K562 (cell line): ENCODE data around the gene MCCC1. TPM values are rescaled to one million over a fixed set of nuclear protein-coding genes. Genes with fewer than 3 reads are reported as not detected.
A peak's percentile ranks its signal among the peaks of the same experiment; 100 is the strongest.

Experiments
- ATAC-seq: fragments of 200-7000 bp; cut with Tn5 transposase; 3 replicates; pipeline ENCODE4 v1.9.1; 2020; ENCODE audit warnings: moderate library complexity
- BruUV-seq: library from RNA; stranded (reverse); fragments of 400-500 nt; replicated peaks from 2 replicates; lab custom pipeline; 2021; lab: Mats Ljungman, UMichigan
- CTCF ChIA-PET: fragments of 300-600 bp; formaldehyde crosslinking; extraction: SDS; loops from one replicate; lab custom pipeline; 2021; ENCODE audit warnings: low intra/inter-chr PET ratio; lab: Yijun Ruan, JAX
- POLR2A ChIA-PET: fragments of 300-600, 350-650 bp; sonication (Branson Sonifier 250); formaldehyde crosslinking; extraction: SDS; loops from one replicate; lab custom pipeline; 2021; ENCODE audit warnings: antibody characterized with exemption, inconsistent platforms; lab: Yijun Ruan, JAX
- DNase-seq, 4 experiments: peaks; one replicate each; pipeline versions ENCODE4 v3.0.0 to v3.0.0-alpha.2; 2011 to 2018; ENCODE audit warnings: low spot score in 3 of 4, mixed read lengths in 3 of 4; ENCODE audit errors: extremely low read depth in 1 of 4
- FAIRE-seq: peaks from 2 replicates; lab custom pipeline; 2011; peaks lifted over from hg19 to GRCh38; lab: Jason Lieb, UNC
- H2AFZ ChIP-seq: 2 replicates; pipeline ENCODE4 v1.6.0; 2011; ENCODE audit warnings: low read depth, low read length, control low read depth, inconsistent platforms
- H3K27ac ChIP-seq: fragments of 200-600 bp; 3 replicates; pipeline ENCODE4 v1.8.0; 2011; ENCODE audit warnings: low read depth, mild to moderate bottlenecking, control low read depth, inconsistent platforms, low read length, moderate library complexity, mixed read lengths; ENCODE audit errors: extremely low read depth
- H3K27me3 ChIP-seq, 2 experiments: fragments of 300-600 bp in 1 of 2; 2 replicates in 1 of 2; 3 replicates in 1 of 2; pipeline versions ENCODE4 v1.6.0 to v1.8.0; 2011; ENCODE audit warnings: inconsistent platforms in 2 of 2, low read length in 2 of 2, mild to moderate bottlenecking in 1 of 2, mixed read lengths in 1 of 2, moderate library complexity in 1 of 2; ENCODE audit not compliant: control insufficient read depth in 2 of 2, insufficient read depth in 2 of 2
- H3K36me3 ChIP-seq: fragments of 300-600 bp; 3 replicates; pipeline ENCODE4 v1.8.0; 2011; ENCODE audit warnings: mild to moderate bottlenecking, low read length, inconsistent platforms; ENCODE audit not compliant: control insufficient read depth, insufficient read depth
- H3K4me1 ChIP-seq, 2 experiments: fragments of 200-600 bp in 1 of 2; replicated peaks in 1 of 2; 2 replicates in 1 of 2; 3 replicates in 1 of 2; pipeline versions ENCODE4 v1.5.1 to v1.8.0; 2011; ENCODE audit warnings: inconsistent platforms in 2 of 2, low read length in 2 of 2, mild to moderate bottlenecking in 1 of 2, mixed read lengths in 1 of 2, moderate library complexity in 1 of 2; ENCODE audit not compliant: control insufficient read depth in 2 of 2, insufficient read depth in 2 of 2
- H3K4me2 ChIP-seq: 2 replicates; pipeline ENCODE4 v1.6.1; 2011; ENCODE audit warnings: low read length, control low read depth, inconsistent platforms, mixed read lengths; ENCODE audit not compliant: insufficient read depth
- H3K4me3 ChIP-seq: fragments of 200-600 bp; sonication (generic), shearing (Covaris generic); 2 replicates; pipeline ENCODE4 v1.5.1; 2016; ENCODE audit warnings: control low read depth, inconsistent platforms
- H3K79me2 ChIP-seq: fragments of 200-600 bp; 3 replicates; pipeline ENCODE4 v1.8.0; 2011; ENCODE audit warnings: low read length, inconsistent platforms; ENCODE audit not compliant: control insufficient read depth, insufficient read depth
- H3K9ac ChIP-seq, 2 experiments: 2 replicates each; pipeline versions ENCODE4 v1.6.0 to v1.6.1; 2011; ENCODE audit warnings: low read depth in 2 of 2, low read length in 2 of 2, control low read depth in 1 of 2, inconsistent platforms in 1 of 2, mild to moderate bottlenecking in 1 of 2, mixed read lengths in 1 of 2; ENCODE audit not compliant: insufficient read depth in 1 of 2
- H3K9me1 ChIP-seq: one replicate; pipeline ENCODE4 v1.6.0; 2011; ENCODE audit warnings: inconsistent platforms, mild to moderate bottlenecking, low read length, moderate library complexity; ENCODE audit not compliant: control insufficient read depth, insufficient read depth
- H3K9me3 ChIP-seq: replicated peaks from 2 replicates; pipeline ENCODE4 v1.5.1; 2011; ENCODE audit warnings: low read depth, low read length, inconsistent platforms; ENCODE audit not compliant: control insufficient read depth, insufficient read depth
- H4K20me1 ChIP-seq: replicated peaks from 2 replicates; pipeline ENCODE4 v1.6.1; 2011; ENCODE audit warnings: low read length, inconsistent platforms, mixed read lengths; ENCODE audit not compliant: control insufficient read depth, insufficient read depth
- CC2D1A ChIP-seq: fragments of 450-650 bp; IDR thresholded peaks from 2 replicates; pipeline ENCODE4 v1.6.1; 2017; ENCODE audit warnings: mild to moderate bottlenecking
- HDAC2 ChIP-seq: fragments of 450-650 bp; IDR thresholded peaks from 2 replicates; pipeline ENCODE4 v1.6.1; 2016; ENCODE audit warnings: mild to moderate bottlenecking
- MYC ChIP-seq, 2 experiments: fragments of 250-450 bp in 1 of 2; sonication (Bioruptor Pico) in 1 of 2; IDR thresholded peaks; 2 replicates each; pipeline versions ENCODE4 v1.5.1 to v1.6.1; 2012 to 2021; ENCODE audit warnings: low read depth in 2 of 2, borderline replicate concordance in 1 of 2, improper control_type of control experiment in 1 of 2, low read length in 1 of 2, mild to moderate bottlenecking in 1 of 2, moderate library complexity in 1 of 2
- PKNOX1 ChIP-seq: fragments of 450-650 bp; IDR thresholded peaks from 2 replicates; pipeline ENCODE4 v1.6.1; 2016
- TCFL5 ChIP-seq: fragments of 250-450 bp; sonication (Bioruptor Pico); conservative IDR thresholded peaks from 2 replicates; pipeline ENCODE4 v1.6.1; 2021; ENCODE audit warnings: mild to moderate bottlenecking, moderate library complexity, matching md5 sums
- TEAD1 ChIP-seq, 2 experiments: fragments of 450-650 bp in 1 of 2; sonication (generic) in 1 of 2; formaldehyde crosslinking; IDR thresholded peaks; 2 replicates each; pipeline versions ENCODE4 v1.4.0 to v1.8.0; 2020 to 2022; ENCODE audit warnings: mild to moderate bottlenecking in 2 of 2, missing genetic modification reagents in 1 of 2
- ZNF124 ChIP-seq: sonication (generic); formaldehyde crosslinking; IDR thresholded peaks from 2 replicates; pipeline ENCODE4 v1.8.1; 2022; ENCODE audit warnings: missing genetic modification reagents
- WGBS: fragments of 100-300 bp; shearing (Covaris generic); methylation state at CpG from one replicate; pipeline ENCODE4 v1.1.6; 2016; ENCODE audit warnings: low coverage, mixed read lengths; ENCODE audit not compliant: insufficient coverage; ENCODE audit errors: missing lambda C conversion rate; 5-methylcytosine and 5-hydroxymethylcytosine counted together
- in situ Hi-C: fragments of 300-500 bp; cut with MboI; formaldehyde crosslinking; loops from 4 replicates; pipeline ENCODE4 v1.15.0; 2018; ENCODE audit warnings: inconsistent platforms, mixed read lengths
- intact Hi-C: fragments of 100-400 bp; cut with micrococcal nuclease; formaldehyde crosslinking; loops from 2 replicates; pipeline ENCODE4 v1.14.2; 2022
- polyA plus RNA-seq, 8 experiments: library from polyadenylated mRNA; depleted of rRNA in 4 of 8; stranded (reverse) in 5 of 8; unstranded in 3 of 8; fragments of >200 nt; fragmentation: Nextera tagmentation in 2 of 8; fragmentation: Illumina TruSeq in 1 of 8; extraction: Ambion mirVana in 2 of 8; extraction: Trizol in 1 of 8; gene quantifications; 2 replicates each; pipeline versions ENCODE4 v1.2.1 to v1.2.3, GENCODE V29; 2011 to 2014; ENCODE audit warnings: inconsistent platforms in 1 of 8, missing spikeins in 1 of 8
- total RNA-seq, 7 experiments: library from RNA; depleted of rRNA in 6 of 7; stranded (reverse); fragments of >200 nt in 6 of 7; fragmentation: Illumina TruSeq in 2 of 7; extraction: Trizol in 2 of 7; gene quantifications; 2 replicates each; pipeline versions ENCODE4 v1.2.1 to v1.2.3, GENCODE V29; 2011 to 2021; ENCODE audit warnings: low replicate concordance in 1 of 7

Gene MCCC1
- total and polyA plus RNA-seq, 9 of the 15 experiments (the other 6 are each of a cell fraction or from before 2014, with no cell fraction given), result 13.7 to 26.9 (median 23.0) TPM

- FAIRE-seq (no peak), DNase-seq (no peak), ATAC-seq (no peak)
- H3K27me3 ChIP-seq, result no peaks in the 10 kb centered on the region
- no peaks in the 10 kb centered on the region for H3K9me3 ChIP-seq
- intact Hi-C loops (no loop called here), in situ Hi-C loops (no loop called here)
- peak overlapping the region; percentile 74 for H3K4me3 ChIP-seq
- BruUV-seq, result TSS peak; percentile 82
- H3K9me1 ChIP-seq, result no peaks in the 10 kb centered on the region
- no peak for TF ChIP-seq TCFL5
- TF ChIP-seq PKNOX1, result peak; percentile 20; the same call in 1 of the 2 replicates
- TF ChIP-seq TEAD1 (CRISPR knock-in tag; IDR thresholded peaks at IDR 0.05), result peak in 1 of 2 experiments; percentile 46; a peak in 1 of 4 replicates
- TF ChIP-seq CC2D1A, result no peak
- TF ChIP-seq MYC (IDR thresholded peaks at IDR 0.05; ENCODE audit: low read depth, low read length), result no peak
- TF ChIP-seq MYC (CRISPR knock-in tag; IDR thresholded peaks at IDR 0.05; ENCODE audit: borderline replicate concordance, low read depth), result 0 out of 2 replicates have a peak, but pooled peaks have one; percentile 36
- no peak for TF ChIP-seq ZNF124 (CRISPR knock-in tag)
- TF ChIP-seq HDAC2, result 0 out of 2 replicates have a peak, but pooled peaks have one; percentile 15
- H4K20me1 ChIP-seq, result 0 out of 2 replicates have a peak, but pooled peaks cover 3% of the 10 kb centered on the region
- peaks cover 40% of the 10 kb centered on the region for H3K79me2 ChIP-seq
- H3K27ac ChIP-seq, result no peak overlapping the region
- WGBS, result 54% methylated on average over 10 of the region's 10 CpGs
- CTCF ChIA-PET, result no interaction called here
- H2AFZ ChIP-seq, result peak overlapping the region; percentile 71
- POLR2A ChIA-PET, result interaction anchor here (0.6 to 1.2 kb wide), 6 partner anchors 8 to 1569 kb away, joined by 3 to 5 read pairs (median 3); no protein-coding TSS in a partner anchor
- H3K4me1 ChIP-seq, result peaks cover 21 to 31% of the 10 kb centered on the region in 2 experiments
- H3K36me3 ChIP-seq, result no peaks in the 10 kb centered on the region
- peak overlapping the region; percentile 27 to 95; a peak in 3 of 4 replicates for H3K9ac ChIP-seq
- H3K4me2 ChIP-seq, result peak overlapping the region; percentile 77
Measured at GRCh38 chr3:182981038-182981380, 118.3 kb downstream of the MCCC1 start.
